SK-N-SH (cell line): ENCODE data around the gene IPMK. TPM values are rescaled to one million over a fixed set of nuclear protein-coding genes. Genes with fewer than 3 reads are reported as not detected.

Experiments used
- CTCF ChIA-PET: fragments of 300-600, 350-600 bp; formaldehyde crosslinking; extraction: SDS; loops from one replicate; lab custom pipeline; 2021; lab: Yijun Ruan, JAX
- POLR2A ChIA-PET: fragments of 350-600 bp; sonication (Branson Sonifier 250); formaldehyde crosslinking; extraction: SDS; loops from one replicate; lab custom pipeline; 2020; ENCODE audit warnings: antibody characterized with exemption, inconsistent platforms; lab: Yijun Ruan, JAX
- DNase-seq: peaks from one replicate; pipeline ENCODE4 v3.0.0; 2012
- H2AFZ ChIP-seq: fragments of 200-600 bp; sonication (generic); 2 replicates; pipeline ENCODE4 v1.8.1; 2016; ENCODE audit warnings: antibody characterized with exemption, mild to moderate bottlenecking, low read depth
- H3F3A ChIP-seq: fragments of 200-600 bp; sonication (generic); replicated peaks from 2 replicates; pipeline ENCODE3; 2016; ENCODE audit warnings: antibody characterized with exemption, mild to moderate bottlenecking; ENCODE audit not compliant: insufficient read depth
- H3K27ac ChIP-seq, 2 experiments: fragments of 200-500 bp in 1 of 2; fragments of 200-600 bp in 1 of 2; sonication (Bioruptor generic) in 1 of 2; sonication (generic), shearing (Covaris generic) in 1 of 2; 2 replicates each; pipeline versions ENCODE4 v1.5.1 to v1.6.1; 2014 to 2016; ENCODE audit warnings: low read depth in 2 of 2, inconsistent platforms in 1 of 2, low read length in 1 of 2, mild to moderate bottlenecking in 1 of 2, mixed read lengths in 1 of 2
- H3K27me3 ChIP-seq: fragments of 200-600 bp; sonication (generic), shearing (Covaris generic); 2 replicates; pipeline ENCODE4 v1.6.1; 2016; ENCODE audit warnings: mixed run types; ENCODE audit not compliant: insufficient read depth
- H3K36me3 ChIP-seq, 2 experiments: fragments of 200-500 bp in 1 of 2; fragments of 200-600 bp in 1 of 2; sonication (Bioruptor generic) in 1 of 2; sonication (generic) in 1 of 2; replicated peaks in 1 of 2; 2 replicates each; pipeline versions ENCODE3 to v1.5.1; 2014 to 2016; ENCODE audit warnings: low read length in 1 of 2, mild to moderate bottlenecking in 1 of 2; ENCODE audit not compliant: insufficient read depth in 2 of 2, control insufficient read depth in 1 of 2
- H3K4me1 ChIP-seq, 2 experiments: fragments of 200-500 bp in 1 of 2; fragments of 200-600 bp in 1 of 2; sonication (Bioruptor generic) in 1 of 2; sonication (generic), shearing (Covaris generic) in 1 of 2; 2 replicates each; pipeline versions ENCODE4 v1.5.1 to v1.6.1; 2014 to 2016; ENCODE audit warnings: low read depth in 1 of 2, low read length in 1 of 2, mixed run types in 1 of 2; ENCODE audit not compliant: insufficient read depth in 2 of 2, control insufficient read depth in 1 of 2
- H3K4me2 ChIP-seq: fragments of 200-600 bp; sonication (generic), shearing (Covaris generic); 2 replicates; pipeline ENCODE4 v1.6.1; 2017; ENCODE audit warnings: mixed run types
- H3K4me3 ChIP-seq, 2 experiments: fragments of 200-500 bp in 1 of 2; fragments of 200-600 bp in 1 of 2; sonication (Bioruptor generic) in 1 of 2; sonication (generic), shearing (Covaris generic) in 1 of 2; 2 replicates each; pipeline versions ENCODE4 v1.5.1 to v1.8.1; 2014 to 2016; ENCODE audit warnings: low read depth in 2 of 2, inconsistent platforms in 1 of 2, low read length in 1 of 2, mild to moderate bottlenecking in 1 of 2, mixed read lengths in 1 of 2, moderate library complexity in 1 of 2
- H3K79me2 ChIP-seq: fragments of 200-600 bp; sonication (generic); 2 replicates; pipeline ENCODE4 v1.8.1; 2017; ENCODE audit warnings: mild to moderate bottlenecking; ENCODE audit not compliant: insufficient read depth
- H3K9ac ChIP-seq: fragments of 200-600 bp; sonication (generic); 2 replicates; pipeline ENCODE4 v1.6.1; 2017; ENCODE audit warnings: mixed run types
- H3K9me2 ChIP-seq: fragments of 200-600 bp; sonication (generic); 2 replicates; pipeline ENCODE4 v1.6.1; 2017; ENCODE audit warnings: mixed run types
- H3K9me3 ChIP-seq: fragments of 200-600 bp; sonication (generic); 2 replicates; pipeline ENCODE4 v1.6.1; 2017; ENCODE audit warnings: mixed run types, mild to moderate bottlenecking, moderate library complexity
- H4K20me1 ChIP-seq: fragments of 200-600 bp; sonication (generic); 2 replicates; pipeline ENCODE4 v1.6.1; 2017; ENCODE audit warnings: mild to moderate bottlenecking, mixed run types; ENCODE audit not compliant: insufficient read depth
- FOSL2 ChIP-seq: IDR thresholded peaks from 2 replicates; pipeline ENCODE4 v1.4.0; 2012; ENCODE audit warnings: low read depth, mild to moderate bottlenecking, moderate library complexity, borderline replicate concordance
- JUND ChIP-seq: IDR thresholded peaks from 2 replicates; pipeline ENCODE4 v1.4.0; 2012
- MXI1 ChIP-seq: IDR thresholded peaks from 2 replicates; pipeline ENCODE4 v1.6.1; 2012; ENCODE audit warnings: mild to moderate bottlenecking, low read depth, low read length, improper control_type of control experiment
- NFIC ChIP-seq: IDR thresholded peaks from 2 replicates; pipeline ENCODE4 v1.4.0; 2012; ENCODE audit warnings: borderline replicate concordance
- POLR2AphosphoS5 ChIP-seq: IDR thresholded peaks from 2 replicates; pipeline ENCODE4 v1.6.1; 2012; ENCODE audit warnings: low read depth, low read length
- RXRA ChIP-seq: IDR thresholded peaks from 2 replicates; pipeline ENCODE4 v1.4.0; 2012; ENCODE audit warnings: low read depth, mild to moderate bottlenecking, borderline replicate concordance
- SIN3A ChIP-seq: IDR thresholded peaks from 2 replicates; pipeline ENCODE4 v1.6.1; 2012; ENCODE audit warnings: low read depth, mild to moderate bottlenecking, low read length, moderate library complexity, borderline replicate concordance
- WGBS: methylation state at CpG from one replicate; pipeline ENCODE4 v1.1.6; 2017; ENCODE audit warnings: low lambda C conversion rate; 5-methylcytosine and 5-hydroxymethylcytosine counted together
- polyA plus RNA-seq, 3 experiments: library from polyadenylated mRNA; depleted of rRNA; stranded (reverse); fragments of >200 nt; gene quantifications; 2 replicates each; pipeline ENCODE4 v1.2.3, GENCODE V29; 2012
- TF ChIP-seq, protein P1 (sequence below): fragments of 200-600 bp; sonication (generic); IDR thresholded peaks from 2 replicates; pipeline ENCODE4 v1.6.1; 2017; ENCODE audit warnings: antibody characterized with exemption, mild to moderate bottlenecking, moderate library complexity

The IPMK gene
- polyA plus RNA-seq, 1 of the 3 experiments (the other 2 are of a cell fraction): 0.71 TPM

DNA sequence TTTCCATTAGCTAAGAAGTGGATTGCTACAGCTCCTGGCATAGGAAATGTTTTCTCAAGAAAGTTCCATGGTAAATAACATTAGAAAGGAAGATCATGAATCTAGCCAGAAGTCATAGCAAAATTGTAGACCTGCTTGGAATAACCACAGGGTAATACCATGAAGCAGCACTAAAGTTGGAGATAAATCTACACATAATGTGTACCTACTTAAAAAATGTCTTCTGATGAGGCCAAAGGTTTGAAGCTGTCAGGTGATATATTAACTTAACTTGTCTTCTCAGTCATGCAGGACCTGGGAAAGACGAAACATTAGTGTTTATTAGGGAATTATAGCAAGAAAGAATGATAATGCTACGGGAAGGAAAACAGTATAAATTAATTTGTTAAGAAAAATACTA lies 7.6 kb upstream of the IPMK start:
- H3K27ac ChIP-seq: peak overlapping the region in 1 of 2 experiments; percentile 70; a peak in 2 of 4 replicates
- H3K9ac ChIP-seq: no peak overlapping the region
- H2AFZ ChIP-seq: no peak overlapping the region
- H3K27me3 ChIP-seq: no peaks in the 10 kb centered on the region
- H3K9me2 ChIP-seq: no peaks in the 10 kb centered on the region
- H3K36me3 ChIP-seq: peaks cover 14 to 23% of the 10 kb centered on the region in 2 experiments
- no peaks in the 10 kb centered on the region for H4K20me1 ChIP-seq
- 78% methylated on average over 2 of the region's 2 CpGs for WGBS
- peaks cover 2 to 27% of the 10 kb centered on the region in 2 experiments; a peak in 3 of 4 replicates for H3K4me1 ChIP-seq
- no peak overlapping the region for H3K4me3 ChIP-seq
- ChIA-PET CTCF (interaction anchor here (0.6 to 4.8 kb wide), 5 partner anchors 16 to 123 kb away, joined by 3 to 25 read pairs (median 4); no protein-coding TSS in a partner anchor), POLR2A (no interaction called here)
- TF ChIP-seq FOSL2 (no peak), NFIC (no peak), RXRA (no peak), MXI1 (no peak), POLR2AphosphoS5 (no peak)
- no peaks in the 10 kb centered on the region for H3K9me3 ChIP-seq
- peaks cover 62% of the 10 kb centered on the region for H3K79me2 ChIP-seq
- DNase-seq: no peak
- 0 out of 2 replicates have a peak overlapping the region, but pooled peaks have one; percentile 42 for H3K4me2 ChIP-seq
- H3F3A ChIP-seq: peaks cover 23% of the 10 kb centered on the region

DNA sequence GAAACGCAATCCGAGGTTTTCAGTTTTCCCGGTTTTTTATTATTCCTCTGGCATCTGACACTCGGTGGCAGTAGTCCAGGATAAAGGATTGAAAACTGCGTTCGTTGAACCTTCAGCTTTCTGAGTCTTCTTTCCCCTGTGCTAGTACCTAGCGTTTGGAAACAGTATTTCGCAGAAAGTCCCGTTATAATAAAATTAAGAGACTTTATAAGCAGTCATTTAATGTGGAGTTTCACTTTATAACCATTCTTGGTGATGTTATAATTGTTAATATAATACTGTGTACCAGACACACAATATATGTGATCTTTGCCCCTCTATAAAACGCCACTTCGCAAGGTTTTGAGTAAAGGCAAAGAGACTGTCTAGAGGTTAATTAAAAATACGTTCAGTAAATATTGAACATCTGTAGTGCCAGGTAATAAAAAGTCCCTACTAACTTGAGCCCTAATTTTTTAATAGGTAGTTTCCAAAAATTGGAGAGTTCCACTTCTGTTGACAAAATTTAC lies 2.1 kb upstream of the IPMK start:
- 0 out of 2 replicates have a peak, but pooled peaks have one; percentile 15 for TF ChIP-seq JUND
- TF ChIP-seq, protein P1, sequence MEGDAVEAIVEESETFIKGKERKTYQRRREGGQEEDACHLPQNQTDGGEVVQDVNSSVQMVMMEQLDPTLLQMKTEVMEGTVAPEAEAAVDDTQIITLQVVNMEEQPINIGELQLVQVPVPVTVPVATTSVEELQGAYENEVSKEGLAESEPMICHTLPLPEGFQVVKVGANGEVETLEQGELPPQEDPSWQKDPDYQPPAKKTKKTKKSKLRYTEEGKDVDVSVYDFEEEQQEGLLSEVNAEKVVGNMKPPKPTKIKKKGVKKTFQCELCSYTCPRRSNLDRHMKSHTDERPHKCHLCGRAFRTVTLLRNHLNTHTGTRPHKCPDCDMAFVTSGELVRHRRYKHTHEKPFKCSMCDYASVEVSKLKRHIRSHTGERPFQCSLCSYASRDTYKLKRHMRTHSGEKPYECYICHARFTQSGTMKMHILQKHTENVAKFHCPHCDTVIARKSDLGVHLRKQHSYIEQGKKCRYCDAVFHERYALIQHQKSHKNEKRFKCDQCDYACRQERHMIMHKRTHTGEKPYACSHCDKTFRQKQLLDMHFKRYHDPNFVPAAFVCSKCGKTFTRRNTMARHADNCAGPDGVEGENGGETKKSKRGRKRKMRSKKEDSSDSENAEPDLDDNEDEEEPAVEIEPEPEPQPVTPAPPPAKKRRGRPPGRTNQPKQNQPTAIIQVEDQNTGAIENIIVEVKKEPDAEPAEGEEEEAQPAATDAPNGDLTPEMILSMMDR: no peak
- peak; percentile 32; the same call in 1 of the 2 replicates for TF ChIP-seq SIN3A
- ChIA-PET POLR2A (no interaction called here), CTCF (interaction anchor here (1.0 to 3.2 kb wide), 4 partner anchors 17 to 93 kb away, joined by 3 to 20 read pairs (median 8); no protein-coding TSS in a partner anchor)
- Histone ChIP-seq H2AFZ (peak overlapping the region; percentile 92), H3K9me2 (no peaks in the 10 kb centered on the region), H3K36me3 (peaks cover 0 to 4% of the 10 kb centered on the region in 2 experiments), H3K9me3 (no peaks in the 10 kb centered on the region), H3K9ac (peak overlapping the region; percentile 74), H3K27me3 (no peaks in the 10 kb centered on the region), H4K20me1 (no peaks in the 10 kb centered on the region), H3K4me2 (peak overlapping the region; percentile 87), H3K79me2 (peaks cover 76% of the 10 kb centered on the region), H3K4me1 (peaks cover 3 to 19% of the 10 kb centered on the region in 2 experiments; a peak in 3 of 4 replicates), H3K4me3 (peak overlapping the region; percentile 74 to 96), H3F3A (peaks cover 27% of the 10 kb centered on the region), H3K27ac (peak overlapping the region; percentile 92 to 93)
- peak; percentile 27 for DNase-seq
- WGBS: 11% methylated on average over 12 of the region's 12 CpGs
